Kidney (tissue), 14 donors: ENCODE data around the gene FHOD3. TPM values are rescaled to one million over a fixed set of nuclear protein-coding genes. Genes with fewer than 3 reads are reported as not detected.

Source experiments
- DNase-seq, 5 donors: peaks; one replicate each; pipeline ENCODE4 v3.0.0-alpha.2; 2013 to 2020
- FAIRE-seq: peaks from 2 replicates; lab custom pipeline; 2012; peaks lifted over from hg19 to GRCh38; lab: Jason Lieb, UNC
- H3K27ac ChIP-seq, 2 donors: one replicate each; pipeline ENCODE4 v1.7.0; 2013; ENCODE audit warnings: low read depth in 2 of 2, low read length in 2 of 2, inconsistent platforms in 1 of 2
- H3K27me3 ChIP-seq: one replicate; pipeline ENCODE4 v1.7.1; 2013; ENCODE audit warnings: low read length, inconsistent platforms; ENCODE audit not compliant: control insufficient read depth, insufficient read depth
- H3K36me3 ChIP-seq, 3 donors: one replicate each; pipeline versions ENCODE4 v1.7.0 to v1.7.1; 2013; ENCODE audit warnings: low read length in 3 of 3, control low read depth in 1 of 3, inconsistent platforms in 1 of 3; ENCODE audit not compliant: insufficient read depth in 3 of 3, control insufficient read depth in 2 of 3
- H3K4me1 ChIP-seq, 3 donors: one replicate each; pipeline versions ENCODE4 v1.7.0 to v1.7.1; 2013; ENCODE audit warnings: low read length in 3 of 3, inconsistent platforms in 1 of 3, low read depth in 1 of 3; ENCODE audit not compliant: control insufficient read depth in 2 of 3, insufficient read depth in 2 of 3
- H3K4me3 ChIP-seq, 3 donors: one replicate each; pipeline versions ENCODE4 v1.7.0 to v1.8.1; 2013; ENCODE audit warnings: low read length in 3 of 3, control low read depth in 1 of 3, inconsistent platforms in 1 of 3
- H3K9ac ChIP-seq, 3 donors: one replicate each; pipeline versions ENCODE4 v1.7.0 to v1.7.1; 2013; ENCODE audit warnings: low read length in 3 of 3, control low read depth in 1 of 3, inconsistent platforms in 1 of 3
- H3K9me3 ChIP-seq, 3 donors: one replicate each; pipeline versions ENCODE4 v1.7.0 to v1.7.1; 2013; ENCODE audit warnings: low read length in 3 of 3, control low read depth in 1 of 3, inconsistent platforms in 1 of 3; ENCODE audit not compliant: control insufficient read depth in 2 of 3, insufficient read depth in 1 of 3
- CTCF ChIP-seq: IDR thresholded peaks from 3 replicates; pipeline ENCODE4 v1.5.1; 2012; ENCODE audit warnings: mild to moderate bottlenecking, moderate library complexity, borderline replicate concordance; ENCODE audit not compliant: insufficient read depth; ENCODE audit errors: extremely low read depth
- intact Hi-C: fragments of 100-400 bp; cut with DNase I; formaldehyde crosslinking; loops from one replicate; pipeline ENCODE4 v1.11.1; 2022
- polyA plus RNA-seq: library from polyadenylated mRNA; stranded (reverse); fragments of 350-450 nt; fragmentation: Illumina TruSeq; extraction: RNeasy Lipid Tissue Mini Kit (QIAGEN cat#74804); gene quantifications from one replicate; pipeline ENCODE4 v1.2.3, GENCODE V29; 2014; ENCODE audit warnings: low read depth, low replicate concordance; ENCODE audit not compliant: insufficient read depth
- total RNA-seq: library from RNA; stranded (reverse); fragmentation: NEBNext Ultra II Directional; extraction: Animal tissue kit (Norgen Biotek cat#: 25700); gene quantifications from one replicate; pipeline ENCODE4 v1.2.1, GENCODE V29; 2021
- donor health status: control.
- donor health status: control.
- donor health status: control.
- donor health status: control.
- donor health status: control.
- donor health status: DM: yes; HTN: yes; CAD: no.
- donor health status: Normal renal cell carcinoma (clear cell type).

Gene FHOD3
- total and polyA plus RNA-seq, 2 donors from 2014 or later, result 21.5 to 28.0 TPM

- Histone ChIP-seq H3K9ac (no peak overlapping the region), H3K9me3 (no peaks in the 10 kb centered on the region), H3K36me3 (peaks cover 0 to 12% (median 3%) of the 10 kb centered on the region in 3 donors), H3K27ac (no peak overlapping the region), H3K4me3 (no peak overlapping the region), H3K27me3 (no peaks in the 10 kb centered on the region), H3K4me1 (peaks cover 0 to 11% (median 6%) of the 10 kb centered on the region in 3 donors)
- intact Hi-C loops, result no loop called here
- peak; percentile 88 for FAIRE-seq
- peak; percentile 57 for TF ChIP-seq CTCF
- peak in 2 of 5 donors; percentile 66 to 83 for DNase-seq
Measured at GRCh38 chr18:36757081-36757480, 459.6 kb downstream of the FHOD3 start.

GRCh38 chr18:36757991-36758390 lies 460.5 kb downstream of the FHOD3 start:
- Histone ChIP-seq H3K27ac (no peak overlapping the region), H3K36me3 (peaks cover 0 to 12% (median 3%) of the 10 kb centered on the region in 3 donors), H3K4me1 (peaks cover 0 to 11% (median 6%) of the 10 kb centered on the region in 3 donors), H3K9me3 (no peaks in the 10 kb centered on the region), H3K4me3 (no peak overlapping the region), H3K9ac (no peak overlapping the region), H3K27me3 (no peaks in the 10 kb centered on the region)
- intact Hi-C loops, result no loop called here
- DNase-seq (no peak), FAIRE-seq (no peak)
- no peak for TF ChIP-seq CTCF

GRCh38 chr18:36758623-36759022 lies 461.1 kb downstream of the FHOD3 start:
- peaks cover 0 to 12% (median 3%) of the 10 kb centered on the region in 3 donors for H3K36me3 ChIP-seq
- no peak overlapping the region for H3K4me3 ChIP-seq
- FAIRE-seq (no peak), DNase-seq (no peak)
- H3K4me1 ChIP-seq, result peaks cover 0 to 11% (median 6%) of the 10 kb centered on the region in 3 donors
- H3K9me3 ChIP-seq, result no peaks in the 10 kb centered on the region
- H3K9ac ChIP-seq, result no peak overlapping the region
- TF ChIP-seq CTCF, result no peak
- H3K27me3 ChIP-seq, result no peaks in the 10 kb centered on the region
- H3K27ac ChIP-seq, result no peak overlapping the region
- intact Hi-C loops, result no loop called here
